HG03565 (cell line): ENCODE measurements around the gene SKI.
"Not testable (repeated sequence)": the region's sequence is repeated elsewhere in the genome, so short reads cannot be mapped to it uniquely, and the experiment has no call there.

Source experiments
- ATAC-seq: cut with Tn5 transposase; IDR thresholded peaks from one replicate; pipeline ENCODE4 v1.9.1; 2021; ENCODE audit warnings: mild to moderate bottlenecking, moderate library complexity; ENCODE audit not compliant: unreplicated experiment

The SKI gene

GRCh38 chr1:2258996-2259395 lies 30.9 kb downstream of the SKI start:
- ATAC-seq: no peak

GRCh38 chr1:2259668-2260402 lies 31.7 kb downstream of the SKI start:
- ATAC-seq: no peak

- ATAC-seq: not testable (repeated sequence)
These were observed 32.4 kb downstream of the SKI start for GRCh38 chr1:2260470-2260869.

GRCh38 chr1:2260917-2261316 lies 32.8 kb downstream of the SKI start:
- ATAC-seq: no peak

GRCh38 chr1:2261476-2262395 lies 33.6 kb downstream of the SKI start:
- not testable (repeated sequence) for ATAC-seq

GRCh38 chr1:2266301-2266975 lies 38.3 kb downstream of the SKI start:
- no peak for ATAC-seq

GRCh38 chr1:2267051-2267830 lies 39.1 kb downstream of the SKI start:
- ATAC-seq: no peak

- ATAC-seq: no peak
These were observed 39.7 kb downstream of the SKI start for GRCh38 chr1:2267862-2268261.

- no peak for ATAC-seq
These were observed 40.4 kb downstream of the SKI start for GRCh38 chr1:2268285-2269056.

GRCh38 chr1:2269193-2269921 lies 41.2 kb downstream of the SKI start:
- ATAC-seq: no peak

GRCh38 chr1:2269922-2270259 lies 41.8 kb downstream of the SKI start:
- no peak for ATAC-seq

- ATAC-seq: no peak
These were observed 42.4 kb downstream of the SKI start for GRCh38 chr1:2270260-2271100.

GRCh38 chr1:2271211-2271721 lies 43.1 kb downstream of the SKI start:
- ATAC-seq: no peak

- ATAC-seq: no peak
These were observed 43.9 kb downstream of the SKI start for GRCh38 chr1:2271841-2272655.

GRCh38 chr1:2272686-2273400 lies 44.7 kb downstream of the SKI start:
- no peak for ATAC-seq

GRCh38 chr1:2273401-2274090 lies 45.4 kb downstream of the SKI start:
- no peak for ATAC-seq
